K562 (cell line): ENCODE measurements around the gene INSM2. TPM values are rescaled to one million over a fixed set of nuclear protein-coding genes. Genes with fewer than 3 reads are reported as not detected.

Experiments
- ATAC-seq: fragments of 200-7000 bp; cut with Tn5 transposase; 3 replicates; pipeline ENCODE4 v1.9.1; 2020; ENCODE audit warnings: moderate library complexity
- BruUV-seq: library from RNA; stranded (reverse); fragments of 400-500 nt; replicated peaks from 2 replicates; lab custom pipeline; 2021; lab: Mats Ljungman, UMichigan
- CTCF ChIA-PET: fragments of 300-600 bp; formaldehyde crosslinking; extraction: SDS; loops from one replicate; lab custom pipeline; 2021; ENCODE audit warnings: low intra/inter-chr PET ratio; lab: Yijun Ruan, JAX
- POLR2A ChIA-PET: fragments of 300-600, 350-650 bp; sonication (Branson Sonifier 250); formaldehyde crosslinking; extraction: SDS; loops from one replicate; lab custom pipeline; 2021; ENCODE audit warnings: antibody characterized with exemption, inconsistent platforms; lab: Yijun Ruan, JAX
- DNase-seq, 4 experiments: peaks; one replicate each; pipeline versions ENCODE4 v3.0.0 to v3.0.0-alpha.2; 2011 to 2018; ENCODE audit warnings: low spot score in 3 of 4, mixed read lengths in 3 of 4; ENCODE audit errors: extremely low read depth in 1 of 4
- FAIRE-seq: peaks from 2 replicates; lab custom pipeline; 2011; peaks lifted over from hg19 to GRCh38; lab: Jason Lieb, UNC
- H2AFZ ChIP-seq: 2 replicates; pipeline ENCODE4 v1.6.0; 2011; ENCODE audit warnings: low read depth, low read length, control low read depth, inconsistent platforms
- H3K27ac ChIP-seq: fragments of 200-600 bp; 3 replicates; pipeline ENCODE4 v1.8.0; 2011; ENCODE audit warnings: low read depth, mild to moderate bottlenecking, control low read depth, inconsistent platforms, low read length, moderate library complexity, mixed read lengths; ENCODE audit errors: extremely low read depth
- H3K27me3 ChIP-seq, 2 experiments: fragments of 300-600 bp in 1 of 2; 2 replicates in 1 of 2; 3 replicates in 1 of 2; pipeline versions ENCODE4 v1.6.0 to v1.8.0; 2011; ENCODE audit warnings: inconsistent platforms in 2 of 2, low read length in 2 of 2, mild to moderate bottlenecking in 1 of 2, mixed read lengths in 1 of 2, moderate library complexity in 1 of 2; ENCODE audit not compliant: control insufficient read depth in 2 of 2, insufficient read depth in 2 of 2
- H3K36me3 ChIP-seq: fragments of 300-600 bp; 3 replicates; pipeline ENCODE4 v1.8.0; 2011; ENCODE audit warnings: mild to moderate bottlenecking, low read length, inconsistent platforms; ENCODE audit not compliant: control insufficient read depth, insufficient read depth
- H3K4me1 ChIP-seq, 2 experiments: fragments of 200-600 bp in 1 of 2; replicated peaks in 1 of 2; 2 replicates in 1 of 2; 3 replicates in 1 of 2; pipeline versions ENCODE4 v1.5.1 to v1.8.0; 2011; ENCODE audit warnings: inconsistent platforms in 2 of 2, low read length in 2 of 2, mild to moderate bottlenecking in 1 of 2, mixed read lengths in 1 of 2, moderate library complexity in 1 of 2; ENCODE audit not compliant: control insufficient read depth in 2 of 2, insufficient read depth in 2 of 2
- H3K4me2 ChIP-seq: 2 replicates; pipeline ENCODE4 v1.6.1; 2011; ENCODE audit warnings: low read length, control low read depth, inconsistent platforms, mixed read lengths; ENCODE audit not compliant: insufficient read depth
- H3K4me3 ChIP-seq: fragments of 200-600 bp; sonication (generic), shearing (Covaris generic); 2 replicates; pipeline ENCODE4 v1.5.1; 2016; ENCODE audit warnings: control low read depth, inconsistent platforms
- H3K79me2 ChIP-seq: fragments of 200-600 bp; 3 replicates; pipeline ENCODE4 v1.8.0; 2011; ENCODE audit warnings: low read length, inconsistent platforms; ENCODE audit not compliant: control insufficient read depth, insufficient read depth
- H3K9ac ChIP-seq, 2 experiments: 2 replicates each; pipeline versions ENCODE4 v1.6.0 to v1.6.1; 2011; ENCODE audit warnings: low read depth in 2 of 2, low read length in 2 of 2, control low read depth in 1 of 2, inconsistent platforms in 1 of 2, mild to moderate bottlenecking in 1 of 2, mixed read lengths in 1 of 2; ENCODE audit not compliant: insufficient read depth in 1 of 2
- H3K9me1 ChIP-seq: one replicate; pipeline ENCODE4 v1.6.0; 2011; ENCODE audit warnings: inconsistent platforms, mild to moderate bottlenecking, low read length, moderate library complexity; ENCODE audit not compliant: control insufficient read depth, insufficient read depth
- H3K9me3 ChIP-seq: replicated peaks from 2 replicates; pipeline ENCODE4 v1.5.1; 2011; ENCODE audit warnings: low read depth, low read length, inconsistent platforms; ENCODE audit not compliant: control insufficient read depth, insufficient read depth
- H4K20me1 ChIP-seq: replicated peaks from 2 replicates; pipeline ENCODE4 v1.6.1; 2011; ENCODE audit warnings: low read length, inconsistent platforms, mixed read lengths; ENCODE audit not compliant: control insufficient read depth, insufficient read depth
- GABPB1 ChIP-seq: sonication (generic); formaldehyde crosslinking; IDR thresholded peaks from 2 replicates; pipeline ENCODE4 v1.8.0; 2022; ENCODE audit warnings: mild to moderate bottlenecking, missing genetic modification reagents
- MEIS2 ChIP-seq: fragments of 450-650 bp; IDR thresholded peaks from 2 replicates; pipeline ENCODE4 v1.6.1; 2014; ENCODE audit warnings: mild to moderate bottlenecking; ENCODE audit not compliant: partially characterized antibody
- NUFIP1 ChIP-seq: fragments of 450-650 bp; IDR thresholded peaks from 2 replicates; pipeline ENCODE4 v1.6.1; 2018; ENCODE audit not compliant: partially characterized antibody
- OTX1 ChIP-seq: fragments of 450-650 bp; formaldehyde crosslinking; IDR thresholded peaks from 2 replicates; pipeline ENCODE4 v1.4.0; 2022; ENCODE audit warnings: mild to moderate bottlenecking
- POLR2H ChIP-seq: IDR thresholded peaks from 2 replicates; pipeline ENCODE4 v1.6.1; 2016; ENCODE audit warnings: missing genetic modification characterization, low read depth, mild to moderate bottlenecking, control low read depth, missing compliant biosample characterization, moderate library complexity
- PRMT5 ChIP-seq: sonication (generic); formaldehyde crosslinking; IDR thresholded peaks from 2 replicates; pipeline ENCODE4 v1.5.0; 2020; ENCODE audit warnings: missing genetic modification reagents
- SIN3A ChIP-seq, 2 experiments: fragments of 150-350 bp in 1 of 2; IDR thresholded peaks; 2 replicates each; pipeline ENCODE4 v1.6.1; 2011 to 2016; ENCODE audit warnings: borderline replicate concordance in 2 of 2, low read depth in 2 of 2, low read length in 2 of 2, mild to moderate bottlenecking in 2 of 2, moderate library complexity in 2 of 2; ENCODE audit not compliant: control insufficient read depth in 1 of 2
- SMARCA4 ChIP-seq: fragments of 450-650 bp; IDR thresholded peaks from 2 replicates; pipeline ENCODE4 v1.6.1; 2016
- SUPT5H ChIP-seq: fragments of 450-650 bp; IDR thresholded peaks from 2 replicates; pipeline ENCODE4 v1.6.1; 2016
- U2AF2 ChIP-seq: fragments of 200-400 bp; formaldehyde crosslinking; optimal IDR thresholded peaks from 2 replicates; pipeline ENCODE3; 2017; ENCODE audit warnings: low read depth, mild to moderate bottlenecking, low read length
- ZNF140 ChIP-seq: fragments of 250-450 bp; sonication (Bioruptor Pico); IDR thresholded peaks from 2 replicates; pipeline ENCODE4 v1.8.0; 2021; ENCODE audit warnings: moderate library complexity, mild to moderate bottlenecking, inconsistent platforms
- in situ Hi-C: fragments of 300-500 bp; cut with MboI; formaldehyde crosslinking; loops from 4 replicates; pipeline ENCODE4 v1.15.0; 2018; ENCODE audit warnings: inconsistent platforms, mixed read lengths
- intact Hi-C: fragments of 100-400 bp; cut with micrococcal nuclease; formaldehyde crosslinking; loops from 2 replicates; pipeline ENCODE4 v1.14.2; 2022
- polyA plus RNA-seq, 8 experiments: library from polyadenylated mRNA; depleted of rRNA in 4 of 8; stranded (reverse) in 5 of 8; unstranded in 3 of 8; fragments of >200 nt; fragmentation: Nextera tagmentation in 2 of 8; fragmentation: Illumina TruSeq in 1 of 8; extraction: Ambion mirVana in 2 of 8; extraction: Trizol in 1 of 8; gene quantifications; 2 replicates each; pipeline versions ENCODE4 v1.2.1 to v1.2.3, GENCODE V29; 2011 to 2014; ENCODE audit warnings: inconsistent platforms in 1 of 8, missing spikeins in 1 of 8
- total RNA-seq, 7 experiments: library from RNA; depleted of rRNA in 6 of 7; stranded (reverse); fragments of >200 nt in 6 of 7; fragmentation: Illumina TruSeq in 2 of 7; extraction: Trizol in 2 of 7; gene quantifications; 2 replicates each; pipeline versions ENCODE4 v1.2.1 to v1.2.3, GENCODE V29; 2011 to 2021; ENCODE audit warnings: low replicate concordance in 1 of 7
- TF ChIP-seq, protein P1 (sequence below): fragments of 450-650 bp; formaldehyde crosslinking; IDR thresholded peaks from 2 replicates; pipeline ENCODE4 v1.4.0; 2022; ENCODE audit warnings: missing genetic modification characterization
- TF ChIP-seq, protein P2 (sequence below): fragments of 150-350 bp; conservative IDR thresholded peaks from 2 replicates; pipeline ENCODE4 v1.6.1; 2014; ENCODE audit warnings: low read length
- TF ChIP-seq, protein P3 (sequence below): fragments of 250-450 bp; sonication (Bioruptor Pico); IDR thresholded peaks from 2 replicates; pipeline ENCODE4 v1.5.0; 2021

Gene INSM2
- total and polyA plus RNA-seq, 9 of the 15 experiments (the other 6 are each of a cell fraction or from before 2014, with no cell fraction given) = not detected

DNA sequence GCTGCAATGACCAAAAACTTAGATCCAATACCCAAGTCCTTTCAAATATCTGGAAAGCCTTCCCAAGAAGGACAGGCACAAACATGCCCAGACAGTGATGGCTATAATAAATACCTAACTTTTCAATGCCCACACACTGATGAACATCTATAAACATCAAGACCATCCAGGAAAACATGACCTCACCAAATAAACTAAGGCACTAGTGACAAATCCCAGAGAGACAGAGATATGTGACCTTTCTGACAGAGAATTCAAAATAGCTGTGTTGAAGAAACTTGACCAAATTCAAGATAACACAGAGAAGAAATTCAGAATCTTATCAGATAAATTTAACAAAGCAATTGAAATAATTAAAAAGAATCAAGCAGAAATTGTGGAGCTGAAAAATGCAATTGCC lies 38.7 kb upstream of the INSM2 start:
- ChIA-PET CTCF (no interaction called here), POLR2A (no interaction called here)
- no peaks in the 10 kb centered on the region for H3K9me1 ChIP-seq
- intact Hi-C loops = no loop called here
- H3K27me3 ChIP-seq = no peaks in the 10 kb centered on the region
- in situ Hi-C loops = no loop called here
- H3K4me1 ChIP-seq = no peaks in the 10 kb centered on the region
- no peak for ATAC-seq
- H4K20me1 ChIP-seq = no peaks in the 10 kb centered on the region
- no peak overlapping the region for H3K27ac ChIP-seq
- TF ChIP-seq OTX1 (CRISPR knock-in tag) (no peak), ZNF140 (CRISPR knock-in tag) (no peak), GABPB1 (CRISPR knock-in tag) (no peak), NUFIP1 (no peak), SMARCA4 (no peak), MEIS2 (no peak), SUPT5H (no peak), U2AF2 (no peak), PRMT5 (no peak), POLR2H (tag) (no peak), SIN3A (IDR thresholded peaks at IDR 0.05; ENCODE audit: borderline replicate concordance in 2 of 2, control insufficient read depth in 1 of 2, low read depth in 2 of 2, low read length in 2 of 2) (no peak)
- TF ChIP-seq, protein P1, sequence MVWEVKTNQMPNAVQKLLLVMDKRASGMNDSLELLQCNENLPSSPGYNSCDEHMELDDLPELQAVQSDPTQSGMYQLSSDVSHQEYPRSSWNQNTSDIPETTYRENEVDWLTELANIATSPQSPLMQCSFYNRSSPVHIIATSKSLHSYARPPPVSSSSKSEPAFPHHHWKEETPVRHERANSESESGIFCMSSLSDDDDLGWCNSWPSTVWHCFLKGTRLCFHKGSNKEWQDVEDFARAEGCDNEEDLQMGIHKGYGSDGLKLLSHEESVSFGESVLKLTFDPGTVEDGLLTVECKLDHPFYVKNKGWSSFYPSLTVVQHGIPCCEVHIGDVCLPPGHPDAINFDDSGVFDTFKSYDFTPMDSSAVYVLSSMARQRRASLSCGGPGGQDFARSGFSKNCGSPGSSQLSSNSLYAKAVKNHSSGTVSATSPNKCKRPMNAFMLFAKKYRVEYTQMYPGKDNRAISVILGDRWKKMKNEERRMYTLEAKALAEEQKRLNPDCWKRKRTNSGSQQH = no peak
- TF ChIP-seq, protein P2, sequence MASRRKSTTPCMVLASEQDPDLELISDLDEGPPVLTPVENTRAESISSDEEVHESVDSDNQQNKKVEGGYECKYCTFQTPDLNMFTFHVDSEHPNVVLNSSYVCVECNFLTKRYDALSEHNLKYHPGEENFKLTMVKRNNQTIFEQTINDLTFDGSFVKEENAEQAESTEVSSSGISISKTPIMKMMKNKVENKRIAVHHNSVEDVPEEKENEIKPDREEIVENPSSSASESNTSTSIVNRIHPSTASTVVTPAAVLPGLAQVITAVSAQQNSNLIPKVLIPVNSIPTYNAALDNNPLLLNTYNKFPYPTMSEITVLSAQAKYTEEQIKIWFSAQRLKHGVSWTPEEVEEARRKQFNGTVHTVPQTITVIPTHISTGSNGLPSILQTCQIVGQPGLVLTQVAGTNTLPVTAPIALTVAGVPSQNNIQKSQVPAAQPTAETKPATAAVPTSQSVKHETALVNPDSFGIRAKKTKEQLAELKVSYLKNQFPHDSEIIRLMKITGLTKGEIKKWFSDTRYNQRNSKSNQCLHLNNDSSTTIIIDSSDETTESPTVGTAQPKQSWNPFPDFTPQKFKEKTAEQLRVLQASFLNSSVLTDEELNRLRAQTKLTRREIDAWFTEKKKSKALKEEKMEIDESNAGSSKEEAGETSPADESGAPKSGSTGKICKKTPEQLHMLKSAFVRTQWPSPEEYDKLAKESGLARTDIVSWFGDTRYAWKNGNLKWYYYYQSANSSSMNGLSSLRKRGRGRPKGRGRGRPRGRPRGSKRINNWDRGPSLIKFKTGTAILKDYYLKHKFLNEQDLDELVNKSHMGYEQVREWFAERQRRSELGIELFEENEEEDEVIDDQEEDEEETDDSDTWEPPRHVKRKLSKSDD = no peak
- TF ChIP-seq, protein P3, sequence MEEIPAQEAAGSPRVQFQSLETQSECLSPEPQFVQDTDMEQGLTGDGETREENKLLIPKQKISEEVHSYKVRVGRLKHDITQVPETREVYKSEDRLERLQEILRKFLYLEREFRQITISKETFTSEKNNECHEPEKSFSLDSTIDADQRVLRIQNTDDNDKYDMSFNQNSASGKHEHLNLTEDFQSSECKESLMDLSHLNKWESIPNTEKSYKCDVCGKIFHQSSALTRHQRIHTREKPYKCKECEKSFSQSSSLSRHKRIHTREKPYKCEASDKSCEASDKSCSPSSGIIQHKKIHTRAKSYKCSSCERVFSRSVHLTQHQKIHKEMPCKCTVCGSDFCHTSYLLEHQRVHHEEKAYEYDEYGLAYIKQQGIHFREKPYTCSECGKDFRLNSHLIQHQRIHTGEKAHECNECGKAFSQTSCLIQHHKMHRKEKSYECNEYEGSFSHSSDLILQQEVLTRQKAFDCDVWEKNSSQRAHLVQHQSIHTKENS (CRISPR knock-in tag) = no peak
- FAIRE-seq = no peak
- H3K4me2 ChIP-seq = no peak overlapping the region
- no peak overlapping the region for H2AFZ ChIP-seq
- H3K4me3 ChIP-seq = no peak overlapping the region
- H3K9me3 ChIP-seq = no peaks in the 10 kb centered on the region
- no peak for DNase-seq
- H3K36me3 ChIP-seq = no peaks in the 10 kb centered on the region
- no peak overlapping the region for H3K9ac ChIP-seq
- no peaks in the 10 kb centered on the region for H3K79me2 ChIP-seq
- BruUV-seq = no TSS peak
